VCaP (cell line): ENCODE results near the gene SLC2A1.

Experiments used
- H3K27ac ChIP-seq: fragments of 450-650 bp; 2 replicates; pipeline ENCODE4 v1.5.1; 2017
- CTCF ChIP-seq: fragments of 450-650 bp; conservative IDR thresholded peaks from 2 replicates; pipeline ENCODE4 v1.5.1; 2017; ENCODE audit warnings: mild to moderate bottlenecking, moderate library complexity

Gene SLC2A1

DNA sequence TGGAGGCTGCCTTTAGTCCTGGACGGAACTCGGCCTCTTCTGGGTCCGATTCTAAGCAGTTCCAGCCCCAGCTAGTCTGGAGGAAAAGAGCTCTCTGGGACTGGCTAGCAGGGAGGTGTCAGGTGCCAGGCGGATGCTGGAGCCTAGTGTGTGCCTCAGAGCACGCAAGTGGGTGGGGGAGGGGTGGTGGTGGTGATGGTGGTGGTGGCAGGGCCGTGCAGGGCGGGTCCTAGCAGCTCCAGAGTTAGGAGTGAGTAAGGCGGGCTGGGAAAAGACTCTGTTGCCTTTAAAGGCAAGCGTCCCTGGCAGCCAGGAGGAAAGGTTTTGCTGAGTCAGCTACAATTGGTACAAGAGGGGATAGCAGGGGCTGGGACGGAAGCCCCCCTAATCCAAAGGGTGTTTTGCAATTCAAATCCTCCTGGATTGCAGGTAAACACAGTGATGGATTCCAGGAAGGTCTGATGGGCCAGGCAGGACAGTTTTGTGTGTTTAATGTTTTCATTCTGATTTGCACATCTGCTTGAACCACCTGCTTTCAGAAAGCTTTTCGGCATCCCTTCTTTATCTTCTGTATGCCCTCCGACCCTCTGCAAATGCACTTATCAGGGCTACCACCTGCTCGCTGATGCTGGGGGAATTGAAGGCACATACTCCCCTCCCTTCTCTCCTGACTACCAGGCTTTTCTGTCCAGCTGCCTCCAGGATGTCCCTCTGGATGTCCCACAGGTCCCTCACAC lies 4.1 kb upstream of the SLC2A1 start:
- no peak for TF ChIP-seq CTCF

GRCh38 chr1:42961312-42962091 lies 2.8 kb upstream of the SLC2A1 start:
- no peak for TF ChIP-seq CTCF
- H3K27ac ChIP-seq: no peak overlapping the region

More for the DNA sequence above, 4.1 kb upstream of the SLC2A1 start:
- H3K27ac ChIP-seq: no peak overlapping the region

DNA sequence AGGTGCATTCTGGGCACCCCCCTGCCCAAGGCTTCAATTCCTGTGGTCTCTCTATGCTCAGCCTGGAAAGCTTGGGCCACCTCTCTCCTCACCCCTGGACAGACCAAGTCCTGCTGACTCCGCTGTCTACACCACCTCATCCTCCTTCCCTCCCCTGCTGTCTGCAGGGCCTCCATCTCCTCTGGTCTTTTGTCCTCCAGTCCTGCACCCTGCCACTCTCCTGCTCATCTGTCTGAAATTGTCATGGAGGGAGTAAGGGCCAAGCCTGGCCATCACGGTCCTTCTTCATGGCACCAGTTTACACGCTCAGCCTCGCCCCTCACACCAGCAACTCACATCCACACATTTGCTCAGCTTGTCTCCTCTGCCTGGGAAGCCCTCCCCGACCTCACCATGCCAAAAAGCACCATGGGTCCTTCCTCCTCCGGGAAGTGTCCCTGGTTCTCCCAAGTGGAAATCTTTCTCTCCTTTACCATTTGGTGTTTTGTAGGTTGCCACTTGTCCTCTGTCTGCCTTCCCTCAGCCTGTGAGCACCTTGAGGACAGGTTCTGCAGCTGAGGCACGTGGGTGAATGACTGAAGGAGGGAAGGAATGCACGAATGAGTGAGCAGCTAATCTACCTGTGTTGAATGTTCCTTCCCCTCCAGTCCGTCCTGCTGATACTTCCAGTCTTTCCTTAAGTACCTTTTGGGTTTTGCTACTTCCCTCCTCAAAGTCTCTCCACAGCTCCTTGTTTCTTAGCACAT lies 2.1 kb upstream of the SLC2A1 start:
- no peak overlapping the region for H3K27ac ChIP-seq
- no peak for TF ChIP-seq CTCF

DNA sequence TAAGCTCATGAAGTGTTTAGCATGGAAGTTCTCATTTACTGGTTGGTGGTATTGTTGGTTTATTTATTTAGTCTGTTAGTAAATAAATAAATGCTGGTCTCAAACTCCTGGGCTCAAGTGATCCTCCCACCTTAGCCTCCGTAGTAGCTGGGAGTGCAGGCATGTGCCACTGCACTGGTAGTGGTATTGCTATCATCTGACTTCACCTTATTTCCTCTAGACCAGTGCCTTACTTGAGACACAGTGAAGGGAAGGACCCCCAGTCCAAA lies 1.4 kb upstream of the SLC2A1 start:
- no peak for TF ChIP-seq CTCF
- H3K27ac ChIP-seq: no peak overlapping the region

DNA sequence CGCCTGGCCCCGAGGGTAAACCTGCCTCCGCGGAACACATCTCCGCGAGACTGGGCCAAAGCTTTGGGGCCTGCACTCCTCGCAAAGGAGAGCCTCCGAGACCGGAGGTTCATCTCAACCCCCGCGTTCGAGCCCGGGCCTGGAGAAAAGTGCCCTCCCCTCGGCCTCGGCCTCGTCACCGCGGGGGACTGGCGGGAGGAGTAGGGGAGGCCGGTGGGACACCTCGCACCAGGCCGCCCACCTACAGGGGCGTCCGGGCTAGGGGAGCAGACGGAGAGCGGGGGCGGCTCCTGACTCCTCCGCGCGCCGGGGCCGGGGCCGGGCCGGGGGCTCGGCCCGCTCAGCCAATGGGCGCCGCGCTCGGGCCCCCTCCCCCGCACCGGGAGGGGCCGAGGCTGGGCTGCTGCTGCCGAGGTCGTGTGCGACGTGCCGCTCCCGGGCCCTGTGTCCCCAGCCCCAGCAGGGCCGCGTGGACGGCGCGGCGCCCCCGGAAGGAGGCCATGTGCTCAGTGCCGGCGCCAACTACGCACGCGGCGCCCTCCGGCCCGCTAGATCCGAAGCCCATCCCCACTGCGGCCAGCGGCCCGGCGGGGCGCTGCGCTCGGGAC lies 684 bp downstream of the SLC2A1 start:
- peak; percentile 18; the same call in 1 of the 2 replicates for TF ChIP-seq CTCF

GRCh38 chr1:42957229-42957879 lies 1.3 kb downstream of the SLC2A1 start:
- TF ChIP-seq CTCF: no peak
- peak overlapping the region; percentile 86 for H3K27ac ChIP-seq

More for the DNA sequence above, 684 bp downstream of the SLC2A1 start:
- H3K27ac ChIP-seq: peak overlapping the region; percentile 86

- TF ChIP-seq CTCF: no peak
- H3K27ac ChIP-seq: peak overlapping the region; percentile 86
Observed at GRCh38 chr1:42956739-42957138, 1.9 kb downstream of the SLC2A1 start.
